Body of pancreas (tissue), 4 donors: ENCODE results near the gene MAFB.

Source experiments
- POLR2A ChIP-seq, 3 donors: fragments of 450-650 bp; IDR thresholded peaks; one replicate each; pipeline ENCODE4 v1.6.1; 2016; ENCODE audit warnings: antibody characterized with exemption in 3 of 3, mild to moderate bottlenecking in 2 of 3
- TF ChIP-seq, protein P1 (sequence below), 7 experiments: fragments of 450-650 bp in 4 of 7; fragments of 200-600 bp in 3 of 7; sonication (generic) in 3 of 7; IDR thresholded peaks; one replicate each; pipeline ENCODE4 v1.5.1; 2016 to 2019; ENCODE audit warnings: antibody characterized with exemption in 7 of 7

GRCh38 chr20:40683894-40684268 is 5.2 kb downstream of the MAFB start:
- peak in 1 of 3 donors; percentile 22 for TF ChIP-seq POLR2A (IDR thresholded peaks at IDR 0.05)
- TF ChIP-seq, protein P1, sequence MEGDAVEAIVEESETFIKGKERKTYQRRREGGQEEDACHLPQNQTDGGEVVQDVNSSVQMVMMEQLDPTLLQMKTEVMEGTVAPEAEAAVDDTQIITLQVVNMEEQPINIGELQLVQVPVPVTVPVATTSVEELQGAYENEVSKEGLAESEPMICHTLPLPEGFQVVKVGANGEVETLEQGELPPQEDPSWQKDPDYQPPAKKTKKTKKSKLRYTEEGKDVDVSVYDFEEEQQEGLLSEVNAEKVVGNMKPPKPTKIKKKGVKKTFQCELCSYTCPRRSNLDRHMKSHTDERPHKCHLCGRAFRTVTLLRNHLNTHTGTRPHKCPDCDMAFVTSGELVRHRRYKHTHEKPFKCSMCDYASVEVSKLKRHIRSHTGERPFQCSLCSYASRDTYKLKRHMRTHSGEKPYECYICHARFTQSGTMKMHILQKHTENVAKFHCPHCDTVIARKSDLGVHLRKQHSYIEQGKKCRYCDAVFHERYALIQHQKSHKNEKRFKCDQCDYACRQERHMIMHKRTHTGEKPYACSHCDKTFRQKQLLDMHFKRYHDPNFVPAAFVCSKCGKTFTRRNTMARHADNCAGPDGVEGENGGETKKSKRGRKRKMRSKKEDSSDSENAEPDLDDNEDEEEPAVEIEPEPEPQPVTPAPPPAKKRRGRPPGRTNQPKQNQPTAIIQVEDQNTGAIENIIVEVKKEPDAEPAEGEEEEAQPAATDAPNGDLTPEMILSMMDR (IDR thresholded peaks at IDR 0.05): no peak
